Astrocyte of the spinal cord (primary cell): ENCODE results near the gene EPB41L1.

Experiments
- DNase-seq: peaks from one replicate; pipeline ENCODE4 v3.0.0; 2011; ENCODE audit warnings: low read depth, low spot score
- H3K4me3 ChIP-seq: 2 replicates; pipeline ENCODE4 v1.5.1; 2011; ENCODE audit warnings: low read depth, mild to moderate bottlenecking, low read length, moderate library complexity
- CTCF ChIP-seq: IDR thresholded peaks from 2 replicates; pipeline ENCODE4 v1.5.1; 2012; ENCODE audit warnings: low read depth, mild to moderate bottlenecking, low read length, inconsistent platforms
- in situ Hi-C: cut with HindIII; loops from 2 replicates; pipeline ENCODE4 v1.10.0; 2017; ENCODE audit warnings: low sequenced_read_pairs

The EPB41L1 gene

GRCh38 chr20:36144336-36144735 is 10.2 kb upstream of the EPB41L1 start:
- TF ChIP-seq CTCF: no peak
- H3K4me3 ChIP-seq: no peak overlapping the region
- DNase-seq: no peak
- in situ Hi-C loops: no loop called here

- in situ Hi-C loops: no loop called here
- no peak for DNase-seq
- TF ChIP-seq CTCF: no peak
- no peak overlapping the region for H3K4me3 ChIP-seq
These were observed 8.4 kb upstream of the EPB41L1 start for GRCh38 chr20:36145877-36146707.

GRCh38 chr20:36147690-36148089 is 6.8 kb upstream of the EPB41L1 start:
- DNase-seq: peak; percentile 14
- in situ Hi-C loops: no loop called here
- no peak for TF ChIP-seq CTCF

GRCh38 chr20:36148439-36148838 is 6.1 kb upstream of the EPB41L1 start:
- no peak for TF ChIP-seq CTCF
- H3K4me3 ChIP-seq: no peak overlapping the region
- in situ Hi-C loops: no loop called here
- no peak for DNase-seq

More at GRCh38 chr20:36147690-36148089, 6.8 kb upstream of the EPB41L1 start:
- H3K4me3 ChIP-seq: no peak overlapping the region

GRCh38 chr20:36149012-36149411 is 5.5 kb upstream of the EPB41L1 start:
- TF ChIP-seq CTCF: no peak
- no peak overlapping the region for H3K4me3 ChIP-seq
- in situ Hi-C loops: no loop called here
- no peak for DNase-seq

GRCh38 chr20:36149469-36149868 is 5.1 kb upstream of the EPB41L1 start:
- no peak for TF ChIP-seq CTCF
- in situ Hi-C loops: no loop called here
- no peak overlapping the region for H3K4me3 ChIP-seq
- DNase-seq: no peak
